GM12865 (cell line): Measurements from ENCODE around the gene TSPYL4.
A peak's percentile ranks its signal among the peaks of the same experiment; 100 is the strongest.

Source experiments
- DNase-seq: peaks from one replicate; pipeline ENCODE4 v3.0.0; 2010; ENCODE audit warnings: low read depth
- H3K4me3 ChIP-seq: 2 replicates; pipeline ENCODE4 v1.5.1; 2011; ENCODE audit warnings: mild to moderate bottlenecking, low read depth, low read length, control low read depth
- CTCF ChIP-seq: IDR thresholded peaks from 2 replicates; pipeline ENCODE4 v1.5.1; 2011; ENCODE audit warnings: low read length, control low read depth, low read depth, inconsistent platforms; ENCODE audit not compliant: insufficient read depth; ENCODE audit errors: missing control alignments

Gene TSPYL4

GRCh38 chr6:116271149-116271708 lies 17.4 kb upstream of the TSPYL4 start:
- H3K4me3 ChIP-seq: no peak overlapping the region
- no peak for TF ChIP-seq CTCF
- DNase-seq: no peak

- peak; percentile 61 for TF ChIP-seq CTCF
- H3K4me3 ChIP-seq: no peak overlapping the region
- peak; percentile 69 for DNase-seq
Observed at GRCh38 chr6:116268589-116269293, 14.9 kb upstream of the TSPYL4 start.

- no peak for TF ChIP-seq CTCF
- DNase-seq: no peak
- no peak overlapping the region for H3K4me3 ChIP-seq
Observed at GRCh38 chr6:116267836-116268588, 14.1 kb upstream of the TSPYL4 start.

GRCh38 chr6:116266803-116267202 lies 12.9 kb upstream of the TSPYL4 start:
- H3K4me3 ChIP-seq: no peak overlapping the region
- DNase-seq: no peak
- no peak for TF ChIP-seq CTCF

GRCh38 chr6:116265041-116265829 lies 11.4 kb upstream of the TSPYL4 start:
- H3K4me3 ChIP-seq: no peak overlapping the region
- DNase-seq: no peak
- no peak for TF ChIP-seq CTCF

GRCh38 chr6:116263353-116263752 lies 9.5 kb upstream of the TSPYL4 start:
- H3K4me3 ChIP-seq: no peak overlapping the region
- no peak for DNase-seq
- no peak for TF ChIP-seq CTCF
